Anterior cingulate cortex (tissue), 58 donors: ENCODE results near the gene GMEB1.
"Not testable (repeated sequence)": the region's sequence is repeated elsewhere in the genome, so short reads cannot be mapped to it uniquely, and the experiment has no call there.

Experiments
- DNase-seq, 58 donors: peaks; one replicate each; lab custom pipeline; 2025; lab: John Stamatoyannopoulos, UW

GMEB1 gene

GRCh38 chr1:28744184-28744583, 75.6 kb downstream of the GMEB1 start:
- no peak for DNase-seq

DNA sequence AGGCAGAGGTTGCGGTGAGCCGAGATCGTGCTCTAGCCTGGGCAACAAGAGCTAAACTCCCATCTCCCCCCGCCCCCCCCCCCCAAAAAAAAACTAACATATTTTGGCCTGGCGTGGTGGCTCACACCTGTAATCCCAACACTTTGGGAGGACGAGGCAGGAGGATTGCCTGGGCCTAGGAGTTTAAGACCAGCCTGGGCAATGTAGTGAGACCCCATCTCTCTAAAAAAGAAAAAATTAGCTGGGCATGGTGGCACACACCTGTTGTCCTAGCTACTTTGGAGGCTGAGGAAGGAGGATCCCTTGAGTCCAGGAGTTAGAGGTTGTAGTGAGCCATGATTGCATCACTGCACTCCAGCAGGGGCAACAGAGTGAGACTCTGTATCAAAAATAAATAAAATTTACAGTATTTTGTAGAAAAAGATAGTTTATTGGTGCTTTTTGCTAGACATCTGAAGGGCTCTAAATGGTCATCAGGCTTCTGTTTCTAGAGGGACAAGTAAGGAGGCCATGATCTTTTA, 77.1 kb downstream of the GMEB1 start:
- DNase-seq: no peak

DNA sequence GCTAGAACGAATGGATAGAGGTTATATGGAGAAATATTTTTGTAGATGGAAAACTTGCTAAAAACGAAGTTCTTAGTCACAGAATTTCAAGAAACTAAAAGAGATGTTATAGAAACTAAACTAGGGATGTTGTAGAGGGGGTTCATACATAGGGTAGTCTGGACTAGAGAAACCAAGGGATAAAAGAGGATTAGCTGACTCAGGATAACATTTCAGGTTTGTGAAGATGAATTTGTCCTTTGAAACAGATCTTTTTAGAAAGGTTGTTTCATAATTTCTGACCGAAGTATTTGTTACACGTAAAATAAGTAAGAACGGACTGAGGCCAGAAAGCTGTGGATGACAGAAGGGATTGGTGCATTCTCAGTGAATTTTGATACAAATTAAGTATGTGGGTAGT, 81.7 kb downstream of the GMEB1 start:
- DNase-seq: no peak

- not testable (repeated sequence) for DNase-seq
Observed at GRCh38 chr1:28750771-28751294, 82.2 kb downstream of the GMEB1 start.

DNA sequence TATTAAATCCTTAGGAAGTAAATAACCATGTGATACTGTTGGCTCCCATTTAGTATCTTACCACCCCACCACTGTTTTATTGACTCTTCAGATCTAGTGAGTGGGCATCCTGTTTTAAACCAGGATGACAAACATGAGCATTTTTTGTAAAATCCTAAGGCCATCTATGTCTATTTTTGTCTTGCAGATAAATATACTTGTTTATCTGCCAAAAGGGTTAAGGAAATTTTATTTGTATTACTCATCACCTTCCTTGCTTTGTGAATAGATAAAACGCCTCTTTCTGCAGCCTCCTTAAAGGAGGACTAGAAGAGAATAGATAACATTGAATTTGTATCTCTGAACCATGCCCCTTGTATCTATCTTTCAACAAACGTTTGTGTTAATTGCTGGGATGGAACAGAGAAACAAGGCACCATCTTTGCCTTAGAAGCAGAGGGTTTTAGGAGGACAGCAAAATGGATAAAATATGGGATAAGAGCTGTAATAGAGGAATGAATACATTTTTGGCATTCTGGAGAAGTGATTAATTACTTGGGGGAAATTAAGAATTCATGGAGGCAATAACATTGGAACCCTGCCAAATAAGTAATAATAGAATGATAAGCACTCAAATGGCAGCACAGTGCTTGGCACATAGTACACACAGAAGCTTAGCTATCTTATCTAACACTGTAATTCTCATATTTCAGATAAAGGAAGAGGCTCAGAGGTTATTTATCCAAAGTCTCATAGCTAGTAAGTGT, 82.9 kb downstream of the GMEB1 start:
- DNase-seq: no peak

DNA sequence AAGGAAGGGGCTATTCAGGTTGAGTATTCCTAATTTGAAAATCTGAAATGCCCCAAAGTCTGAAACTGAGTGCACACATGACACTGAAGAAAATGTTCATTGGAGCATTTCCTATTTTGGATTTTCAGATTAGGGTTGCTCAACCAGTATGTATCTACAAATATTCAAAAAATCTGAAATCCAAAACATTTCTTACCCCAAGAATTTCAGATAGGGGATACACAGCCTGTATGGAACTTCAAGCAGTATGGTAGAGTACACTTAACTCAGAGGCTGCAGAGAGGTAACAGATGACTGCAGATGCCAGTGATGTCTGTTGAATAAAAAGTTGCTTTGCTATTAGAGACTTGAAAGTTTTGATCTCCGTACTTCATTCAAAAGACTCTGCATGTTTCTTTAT, 87.1 kb downstream of the GMEB1 start:
- no peak for DNase-seq

DNA sequence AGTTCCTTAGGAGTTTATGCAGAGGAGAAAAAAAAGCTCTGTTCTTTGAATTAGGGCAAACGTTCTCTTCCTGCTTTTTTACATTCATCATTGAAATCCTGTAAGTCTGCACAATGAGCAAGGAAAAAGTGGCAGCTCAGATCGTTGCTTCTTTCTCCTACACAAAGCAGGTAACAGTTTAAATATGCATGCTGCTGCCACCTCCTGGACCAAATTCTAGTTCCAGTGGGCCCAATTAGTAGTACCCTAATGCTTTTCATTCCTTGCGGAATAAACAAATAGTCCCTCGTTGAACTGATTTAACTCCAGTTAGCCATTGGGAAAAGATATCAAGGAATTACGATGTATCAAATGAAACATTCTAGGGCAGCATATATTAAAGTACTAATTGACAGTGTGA, 88.3 kb downstream of the GMEB1 start:
- DNase-seq: peak in 1 of 58 donors; percentile 9

- no peak for DNase-seq
Observed at GRCh38 chr1:28758420-28758819, 89.8 kb downstream of the GMEB1 start.

DNA sequence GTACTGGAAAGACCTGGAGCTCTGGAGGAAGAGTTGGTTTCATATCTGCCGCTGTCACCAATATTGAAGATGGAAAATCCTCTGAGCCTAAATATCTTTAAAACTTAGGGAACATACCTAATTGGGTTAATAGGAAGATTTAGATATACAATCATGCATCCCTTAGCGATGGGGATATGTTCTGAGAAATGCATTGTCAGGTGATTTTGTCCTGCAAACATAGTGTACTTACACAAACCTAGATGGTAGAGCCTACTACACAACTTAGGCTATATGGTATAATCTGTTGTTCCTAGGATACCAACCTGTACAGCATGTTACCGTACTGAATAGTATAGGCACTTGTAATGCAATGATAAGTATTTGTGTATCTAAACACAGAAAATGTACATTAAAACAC, 90.7 kb downstream of the GMEB1 start:
- no peak for DNase-seq

- DNase-seq: no peak
Observed at GRCh38 chr1:28761189-28761588, 92.6 kb downstream of the GMEB1 start.

- no peak for DNase-seq
Observed at GRCh38 chr1:28766532-28767183, 98.1 kb downstream of the GMEB1 start.
